ENCODE measurements around the gene SMIM32. TPM values are rescaled to one million over a fixed set of nuclear protein-coding genes. Genes with fewer than 3 reads are reported as not detected.

The SMIM32 gene
- total and polyA plus RNA-seq, 8 donors: 0.30 to 22.0 (median 0.75) TPM; not detected in 3

DNA sequence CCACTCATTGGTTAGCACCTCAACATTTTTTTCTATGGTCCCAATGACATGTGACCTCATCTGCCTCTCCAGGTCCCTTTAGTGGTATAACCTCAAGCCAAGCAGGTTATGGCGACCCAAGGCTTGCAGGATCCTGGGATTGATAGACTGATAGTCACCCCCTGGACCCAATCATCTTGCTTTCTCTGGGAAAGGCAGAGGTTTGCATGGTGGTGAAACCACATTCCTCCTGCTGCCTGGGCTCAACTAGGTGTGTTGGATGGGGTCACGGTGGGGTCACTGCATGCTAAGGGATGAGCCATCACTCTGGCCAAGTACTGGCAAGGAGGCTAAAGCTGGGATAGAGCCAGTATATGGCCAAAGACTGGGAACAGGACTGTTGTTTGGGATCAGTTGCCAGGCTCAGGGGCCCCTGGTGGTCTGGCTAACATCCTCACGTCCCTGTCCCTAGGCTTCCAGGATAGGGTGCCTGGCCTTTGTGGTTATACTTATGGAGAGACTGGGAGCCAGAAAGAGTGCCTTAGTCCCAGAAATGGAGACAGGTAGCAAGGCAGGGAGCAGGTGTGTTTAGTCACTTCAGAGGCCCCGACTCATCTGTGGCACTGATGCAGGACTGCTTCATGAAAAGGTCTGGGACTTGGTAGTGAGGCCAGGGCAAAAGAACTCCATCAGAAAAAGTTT lies 4.6 kb upstream of the SMIM32 start:
- intact Hi-C loops (cut with DNase I; ENCODE audit: low total_unique reads): no loop called here
- TF ChIP-seq EP300 (IDR thresholded peaks at IDR 0.05) (no peak), POLR2A (IDR thresholded peaks at IDR 0.05) (no peak)
- H3K4me1 ChIP-seq: peaks cover 8 to 26% (median 16%) of the 10 kb centered on the region in 4 donors
- H3K27me3 ChIP-seq: peaks cover 0 to 52% (median 17%) of the 10 kb centered on the region in 3 donors
- no peak for DNase-seq
- no peaks in the 10 kb centered on the region for H3K36me3 ChIP-seq
- no peaks in the 10 kb centered on the region for H3K9me3 ChIP-seq
- H3K4me3 ChIP-seq: no peak overlapping the region
- 83 to 97% (median 86%) methylated on average over 4 of the region's 4 CpGs for WGBS, 5 donors
- H3K27ac ChIP-seq: no peak overlapping the region

DNA sequence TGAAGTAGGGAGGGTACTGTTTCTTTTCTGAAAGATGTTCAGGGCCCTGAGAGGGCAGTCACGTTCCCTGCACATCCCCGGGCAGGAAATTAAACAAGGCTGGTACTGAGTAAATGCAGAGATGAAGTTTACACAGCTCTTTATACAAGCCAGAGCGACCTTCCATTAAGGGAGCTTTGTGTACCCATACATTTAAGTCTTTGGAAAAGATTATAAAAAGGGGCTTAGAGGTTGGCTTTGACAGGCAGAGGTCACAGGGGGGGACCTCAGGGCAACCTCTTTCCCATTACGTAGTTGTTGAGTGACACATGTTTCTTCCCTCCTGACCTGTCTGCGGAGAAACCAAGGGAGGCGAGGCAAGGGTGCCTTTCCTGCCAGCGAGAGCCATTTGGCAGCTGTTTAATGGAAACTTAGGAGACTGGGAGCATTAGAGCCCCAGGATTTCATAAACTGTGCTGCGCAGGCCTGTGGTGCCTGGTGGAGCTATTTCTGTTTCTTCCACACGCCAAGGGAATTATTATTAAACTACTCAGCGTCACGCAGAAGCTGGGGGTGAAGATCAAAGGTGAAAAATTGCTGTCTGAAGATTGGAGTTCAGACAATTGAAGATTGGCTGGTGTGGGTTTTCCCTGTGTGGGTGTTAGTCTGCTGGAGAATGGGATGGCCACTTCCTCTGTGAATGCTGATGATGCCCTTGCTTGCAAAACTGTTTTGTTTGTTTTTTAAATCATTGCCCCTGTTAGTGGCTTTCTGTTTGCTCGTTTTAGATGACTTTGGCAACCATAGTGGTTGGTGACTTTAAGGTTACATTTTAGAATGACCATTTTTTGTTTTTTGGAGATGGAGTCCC lies 3.2 kb upstream of the SMIM32 start:
- intact Hi-C loops (cut with DNase I; ENCODE audit: low total_unique reads): no loop called here
- Histone ChIP-seq H3K9me3 (no peaks in the 10 kb centered on the region), H3K4me3 (no peak overlapping the region), H3K36me3 (no peaks in the 10 kb centered on the region), H3K4me1 (peaks cover 21 to 40% (median 29%) of the 10 kb centered on the region in 4 donors), H3K27ac (peak overlapping the region in 1 of 5 donors; percentile 77), H3K27me3 (peaks cover 0 to 64% (median 31%) of the 10 kb centered on the region in 3 donors)
- 22 to 42% (median 38%) methylated on average over 12 of the region's 12 CpGs for WGBS, 5 donors
- DNase-seq: peak in 1 of 2 donors; percentile 71
- TF ChIP-seq POLR2A (IDR thresholded peaks at IDR 0.05) (no peak), EP300 (IDR thresholded peaks at IDR 0.05) (no peak), POLR2AphosphoS5 (IDR thresholded peaks at IDR 0.05) (no peak)
- TF ChIP-seq, protein P1, sequence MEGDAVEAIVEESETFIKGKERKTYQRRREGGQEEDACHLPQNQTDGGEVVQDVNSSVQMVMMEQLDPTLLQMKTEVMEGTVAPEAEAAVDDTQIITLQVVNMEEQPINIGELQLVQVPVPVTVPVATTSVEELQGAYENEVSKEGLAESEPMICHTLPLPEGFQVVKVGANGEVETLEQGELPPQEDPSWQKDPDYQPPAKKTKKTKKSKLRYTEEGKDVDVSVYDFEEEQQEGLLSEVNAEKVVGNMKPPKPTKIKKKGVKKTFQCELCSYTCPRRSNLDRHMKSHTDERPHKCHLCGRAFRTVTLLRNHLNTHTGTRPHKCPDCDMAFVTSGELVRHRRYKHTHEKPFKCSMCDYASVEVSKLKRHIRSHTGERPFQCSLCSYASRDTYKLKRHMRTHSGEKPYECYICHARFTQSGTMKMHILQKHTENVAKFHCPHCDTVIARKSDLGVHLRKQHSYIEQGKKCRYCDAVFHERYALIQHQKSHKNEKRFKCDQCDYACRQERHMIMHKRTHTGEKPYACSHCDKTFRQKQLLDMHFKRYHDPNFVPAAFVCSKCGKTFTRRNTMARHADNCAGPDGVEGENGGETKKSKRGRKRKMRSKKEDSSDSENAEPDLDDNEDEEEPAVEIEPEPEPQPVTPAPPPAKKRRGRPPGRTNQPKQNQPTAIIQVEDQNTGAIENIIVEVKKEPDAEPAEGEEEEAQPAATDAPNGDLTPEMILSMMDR (IDR thresholded peaks at IDR 0.05): no peak

DNA sequence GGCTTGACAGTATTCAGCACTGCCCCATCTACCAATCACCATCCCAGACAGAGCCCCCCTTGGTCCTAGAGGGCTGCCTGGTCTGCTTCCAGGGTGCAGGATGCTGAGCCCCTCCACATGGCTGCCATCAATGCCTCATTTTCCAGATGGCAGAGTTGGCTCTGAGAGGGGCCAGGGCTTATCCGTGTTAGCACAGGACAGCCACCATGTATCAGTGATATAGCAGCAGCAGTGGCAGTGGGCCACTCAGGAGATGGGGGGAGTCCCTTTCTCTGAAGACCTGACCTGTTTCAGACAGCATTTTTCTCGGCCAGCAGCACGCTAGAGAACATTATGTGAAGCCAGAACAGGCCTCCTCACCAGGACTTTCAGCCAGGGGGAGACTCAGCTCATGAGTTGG lies 1.6 kb upstream of the SMIM32 start:
- no peak for DNase-seq
- TF ChIP-seq EP300 (IDR thresholded peaks at IDR 0.05) (no peak), POLR2A (IDR thresholded peaks at IDR 0.05) (no peak), POLR2AphosphoS5 (IDR thresholded peaks at IDR 0.05) (no peak)
- TF ChIP-seq, protein P1 (IDR thresholded peaks at IDR 0.05): no peak
- H3K4me1 ChIP-seq: peaks cover 21 to 52% (median 36%) of the 10 kb centered on the region in 4 donors
- no peak overlapping the region for H3K27ac ChIP-seq
- no peaks in the 10 kb centered on the region for H3K9me3 ChIP-seq
- intact Hi-C loops (cut with DNase I; ENCODE audit: low total_unique reads): no loop called here
- H3K4me3 ChIP-seq: no peak overlapping the region
- no peaks in the 10 kb centered on the region for H3K36me3 ChIP-seq
- WGBS, 5 donors: 81 to 92% (median 85%) methylated on average over 3 of the region's 3 CpGs
- H3K27me3 ChIP-seq: peaks cover 0 to 66% (median 42%) of the 10 kb centered on the region in 3 donors

DNA sequence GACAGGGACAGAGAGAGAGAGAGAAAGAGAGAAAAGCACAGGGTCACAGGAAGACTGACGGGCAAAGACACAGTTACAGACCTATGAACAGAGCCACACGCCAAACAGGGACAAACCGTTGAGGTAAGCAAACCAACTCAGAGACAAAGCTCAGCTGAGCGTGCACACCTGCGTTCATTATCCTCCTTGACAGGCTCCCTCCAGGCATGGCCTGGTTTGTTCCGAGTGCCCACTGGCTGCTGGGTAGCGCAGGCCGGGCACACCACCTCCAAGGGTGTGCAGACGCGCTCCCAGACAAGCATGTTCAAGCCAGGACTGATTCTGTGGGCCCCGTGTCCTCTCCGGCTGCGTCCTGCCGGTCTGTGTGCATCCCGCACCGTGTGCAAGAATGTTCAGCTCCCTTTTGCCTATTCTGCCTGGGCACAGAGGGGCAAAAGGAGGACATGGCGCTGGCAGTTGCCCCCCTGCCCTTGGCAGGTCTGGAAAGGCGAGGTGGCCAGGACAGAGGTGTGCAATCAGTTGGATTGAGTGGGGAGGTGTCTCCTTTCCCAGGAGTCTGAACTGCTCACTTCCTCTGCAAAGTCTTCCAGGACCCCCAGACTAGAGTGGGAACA lies 467 bp upstream of the SMIM32 start:
- no peak overlapping the region for H3K27ac ChIP-seq
- H3K9me3 ChIP-seq: no peaks in the 10 kb centered on the region
- 24 to 66% (median 52%) methylated on average over 6 to 18 of the region's 18 CpGs for WGBS, 5 donors
- no peak for DNase-seq
- peaks cover 0 to 6% (median 4%) of the 10 kb centered on the region in 4 donors for H3K36me3 ChIP-seq
- H3K4me3 ChIP-seq: peak overlapping the region; percentile 39 to 56 (median 48)
- intact Hi-C loops (cut with DNase I; ENCODE audit: low total_unique reads): no loop called here
- no peak for TF ChIP-seq POLR2A (IDR thresholded peaks at IDR 0.05)
- TF ChIP-seq EP300 (IDR thresholded peaks at IDR 0.05): no peak
- TF ChIP-seq, protein P1 (IDR thresholded peaks at IDR 0.05): no peak
- TF ChIP-seq POLR2AphosphoS5 (IDR thresholded peaks at IDR 0.05): no peak
- peaks cover 0 to 58% (median 42%) of the 10 kb centered on the region in 3 donors for H3K27me3 ChIP-seq
- peaks cover 21 to 52% (median 36%) of the 10 kb centered on the region in 4 donors for H3K4me1 ChIP-seq
